Mesenchymal stem cell (in vitro differentiated cells and primary cell): Measurements from ENCODE around the gene HAUS3.

ENCODE experiments used
- DNase-seq: peaks from one replicate; pipeline ENCODE4 v3.0.0-alpha.2; 2013
- H2AFZ ChIP-seq: one replicate; pipeline ENCODE4 v1.6.1; 2013; ENCODE audit warnings: low read depth, mild to moderate bottlenecking, control low read depth, inconsistent platforms, low read length, moderate library complexity
- H2AK5ac ChIP-seq: 2 replicates; pipeline ENCODE4 v1.6.1; 2013; ENCODE audit warnings: low read length, moderate library complexity, mild to moderate bottlenecking, inconsistent platforms; ENCODE audit not compliant: severe bottlenecking
- H2BK120ac ChIP-seq: one replicate; pipeline ENCODE4 v1.6.1; 2013; ENCODE audit warnings: low read depth, mild to moderate bottlenecking, inconsistent platforms, low read length, moderate library complexity
- H2BK12ac ChIP-seq, 2 experiments: one replicate each; pipeline ENCODE4 v1.6.1; 2013; ENCODE audit warnings: inconsistent platforms in 2 of 2, low read length in 2 of 2, mild to moderate bottlenecking in 2 of 2, moderate library complexity in 2 of 2, control low read depth in 1 of 2
- H2BK15ac ChIP-seq: one replicate; pipeline ENCODE4 v1.6.1; 2013; ENCODE audit warnings: mild to moderate bottlenecking, low read depth, inconsistent platforms; ENCODE audit not compliant: poor library complexity, severe bottlenecking
- H2BK5ac ChIP-seq: 2 replicates; pipeline ENCODE4 v1.6.1; 2013; ENCODE audit warnings: low read depth, mild to moderate bottlenecking, low read length, control low read depth, inconsistent platforms; ENCODE audit not compliant: poor library complexity, severe bottlenecking
- H3K14ac ChIP-seq, 2 experiments: one replicate each; pipeline ENCODE4 v1.6.1; 2013; ENCODE audit warnings: inconsistent platforms in 2 of 2, low read length in 2 of 2, control low read depth in 1 of 2, mild to moderate bottlenecking in 1 of 2, moderate library complexity in 1 of 2
- H3K18ac ChIP-seq, 2 experiments: one replicate each; pipeline ENCODE4 v1.6.1; 2013; ENCODE audit warnings: inconsistent platforms in 2 of 2, low read length in 2 of 2, control low read depth in 1 of 2, low read depth in 1 of 2, mild to moderate bottlenecking in 1 of 2
- H3K23ac ChIP-seq, 2 experiments: one replicate each; pipeline ENCODE4 v1.6.1; 2013; ENCODE audit warnings: inconsistent platforms in 2 of 2, low read length in 2 of 2, mild to moderate bottlenecking in 2 of 2, moderate library complexity in 2 of 2, control low read depth in 1 of 2
- H3K27ac ChIP-seq: 2 replicates; pipeline ENCODE4 v1.5.1; 2013; ENCODE audit warnings: mild to moderate bottlenecking, moderate library complexity, low read length, control low read depth, inconsistent platforms; ENCODE audit not compliant: poor library complexity, severe bottlenecking
- H3K27me3 ChIP-seq, 2 experiments: 2 replicates each; pipeline versions ENCODE4 v1.6.1 to v1.7.0; 2013; ENCODE audit warnings: low read length in 2 of 2, mild to moderate bottlenecking in 2 of 2, moderate library complexity in 2 of 2, control low read depth in 1 of 2, inconsistent platforms in 1 of 2; ENCODE audit not compliant: control insufficient read depth in 1 of 2, insufficient read depth in 1 of 2
- H3K36me3 ChIP-seq, 2 experiments: 2 replicates each; pipeline versions ENCODE4 v1.6.1 to v1.7.0; 2013; ENCODE audit warnings: low read length in 2 of 2, control low read depth in 1 of 2, inconsistent platforms in 1 of 2, low read depth in 1 of 2, mild to moderate bottlenecking in 1 of 2; ENCODE audit not compliant: insufficient read depth in 2 of 2, control insufficient read depth in 1 of 2
- H3K4ac ChIP-seq, 2 experiments: one replicate each; pipeline ENCODE4 v1.6.1; 2013; ENCODE audit warnings: inconsistent platforms in 2 of 2, low read length in 2 of 2, mild to moderate bottlenecking in 2 of 2, moderate library complexity in 2 of 2, control low read depth in 1 of 2, low read depth in 1 of 2
- H3K4me1 ChIP-seq: 2 replicates; pipeline ENCODE4 v1.6.1; 2013; ENCODE audit warnings: low read depth, low read length, control low read depth; ENCODE audit not compliant: control insufficient read depth, insufficient read depth
- H3K4me2 ChIP-seq: 2 replicates; pipeline ENCODE4 v1.6.1; 2013; ENCODE audit warnings: low read length, mild to moderate bottlenecking, inconsistent platforms; ENCODE audit not compliant: poor library complexity, severe bottlenecking
- H3K4me3 ChIP-seq, 2 experiments: 2 replicates each; pipeline versions ENCODE4 v1.5.1 to v1.7.0; 2013; ENCODE audit warnings: low read length in 2 of 2, mild to moderate bottlenecking in 2 of 2, control low read depth in 1 of 2, low read depth in 1 of 2; ENCODE audit not compliant: insufficient read depth in 1 of 2
- H3K79me1 ChIP-seq: replicated peaks from 2 replicates; pipeline ENCODE4 v1.6.1; 2013; ENCODE audit warnings: mild to moderate bottlenecking, control low read depth, low read length, inconsistent platforms; ENCODE audit not compliant: poor library complexity, severe bottlenecking
- H3K9ac ChIP-seq: 2 replicates; pipeline ENCODE4 v1.7.0; 2013; ENCODE audit warnings: mild to moderate bottlenecking, low read length, moderate library complexity
- H3K9me3 ChIP-seq: 2 replicates; pipeline ENCODE4 v1.7.0; 2013; ENCODE audit warnings: mild to moderate bottlenecking, low read length; ENCODE audit not compliant: control insufficient read depth
- H4K8ac ChIP-seq: one replicate; pipeline ENCODE4 v1.6.1; 2013; ENCODE audit warnings: inconsistent platforms, mild to moderate bottlenecking, low read length, moderate library complexity
- H4K91ac ChIP-seq: one replicate; pipeline ENCODE4 v1.6.1; 2013; ENCODE audit warnings: mild to moderate bottlenecking, low read length, inconsistent platforms
- WGBS: methylation state at CpG from one replicate; pipeline ENCODE4 v1.1.7; 2013; ENCODE audit warnings: mixed read lengths; 5-methylcytosine and 5-hydroxymethylcytosine counted together

HAUS3 gene

DNA sequence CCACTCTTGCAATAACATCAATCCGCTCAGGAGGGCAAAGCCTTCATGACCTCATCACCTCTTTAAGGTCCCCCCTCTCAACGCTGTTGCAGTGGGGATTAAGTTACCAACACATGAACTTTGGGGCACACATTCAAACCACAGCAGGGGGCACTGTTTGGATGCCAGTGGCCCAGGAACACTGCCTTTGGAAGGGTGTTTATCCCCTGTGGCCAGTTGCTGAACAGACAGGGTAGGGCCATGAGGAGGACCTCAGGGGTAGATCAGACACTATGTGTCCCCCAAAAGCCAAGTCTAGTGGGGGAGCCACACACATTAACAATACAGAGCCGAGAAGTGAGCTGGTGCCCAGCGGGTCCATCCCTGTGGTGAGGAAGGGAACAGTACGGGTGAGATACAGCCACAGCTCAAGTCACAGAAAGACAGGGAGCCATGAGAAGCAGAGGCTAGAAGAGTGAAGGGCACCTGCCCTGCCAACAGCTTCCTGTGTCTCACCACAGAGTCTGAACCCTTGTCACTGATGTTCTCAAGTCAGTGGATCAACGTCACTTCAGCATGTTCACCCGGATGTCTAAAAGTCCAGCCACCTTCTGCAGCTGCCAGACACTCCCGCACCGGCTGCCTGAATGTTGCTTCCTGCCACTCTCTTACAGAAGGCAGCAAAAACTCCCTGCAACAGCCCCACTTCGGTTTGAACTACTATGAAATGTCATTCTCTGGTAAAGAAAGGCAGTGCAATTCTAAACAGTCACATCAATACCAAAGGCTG is 39.8 kb upstream of the HAUS3 start:
- Histone ChIP-seq H3K9ac (no peak overlapping the region), H3K4me2 (no peak overlapping the region), H4K91ac (no peak overlapping the region), H2AK5ac (no peak overlapping the region), H2BK12ac (no peak overlapping the region), H3K27ac (no peak overlapping the region), H3K4ac (no peak overlapping the region), H3K4me3 (no peak overlapping the region), H4K8ac (no peak overlapping the region), H3K23ac (no peak overlapping the region), H3K14ac (no peak overlapping the region), H3K9me3 (no peaks in the 10 kb centered on the region), H2BK120ac (no peak overlapping the region), H3K4me1 (peaks cover 2% of the 10 kb centered on the region), H2BK15ac (no peak overlapping the region), H3K79me1 (peaks cover 14% of the 10 kb centered on the region), H3K18ac (no peak overlapping the region), H3K36me3 (peaks cover 0 to 48% of the 10 kb centered on the region in 2 experiments), H3K27me3 (no peaks in the 10 kb centered on the region), H2AFZ (no peak overlapping the region), H2BK5ac (no peak overlapping the region)
- no peak for DNase-seq
- WGBS: 88% methylated on average over 10 of the region's 10 CpGs

- no peak overlapping the region for H2AK5ac ChIP-seq
- no peak overlapping the region for H3K4me3 ChIP-seq
- peaks cover 16% of the 10 kb centered on the region for H3K79me1 ChIP-seq
- peaks cover 2% of the 10 kb centered on the region for H3K4me1 ChIP-seq
- 89% methylated on average over 12 of the region's 13 CpGs for WGBS
- no peak overlapping the region for H3K23ac ChIP-seq
- H4K8ac ChIP-seq: no peak overlapping the region
- H3K4ac ChIP-seq: no peak overlapping the region
- H3K27ac ChIP-seq: no peak overlapping the region
- no peak overlapping the region for H3K9ac ChIP-seq
- no peak overlapping the region for H3K18ac ChIP-seq
- no peak overlapping the region for H2BK15ac ChIP-seq
- no peak overlapping the region for H3K14ac ChIP-seq
- no peak overlapping the region for H2BK12ac ChIP-seq
- H2BK120ac ChIP-seq: no peak overlapping the region
- DNase-seq: no peak
- peaks cover 0 to 47% of the 10 kb centered on the region in 2 experiments for H3K36me3 ChIP-seq
- no peak overlapping the region for H2BK5ac ChIP-seq
- no peak overlapping the region for H4K91ac ChIP-seq
- H3K9me3 ChIP-seq: no peaks in the 10 kb centered on the region
- no peak overlapping the region for H2AFZ ChIP-seq
- H3K27me3 ChIP-seq: no peaks in the 10 kb centered on the region
- no peak overlapping the region for H3K4me2 ChIP-seq
Observed at GRCh38 chr4:2280531-2281300, 38.8 kb upstream of the HAUS3 start.

- Histone ChIP-seq H3K18ac (no peak overlapping the region), H2AFZ (no peak overlapping the region), H3K4ac (no peak overlapping the region), H3K79me1 (peaks cover 18% of the 10 kb centered on the region), H3K9me3 (no peaks in the 10 kb centered on the region), H3K36me3 (peaks cover 0 to 34% of the 10 kb centered on the region in 2 experiments), H2BK15ac (no peak overlapping the region), H3K4me3 (no peak overlapping the region), H2AK5ac (no peak overlapping the region), H4K91ac (no peak overlapping the region), H3K14ac (no peak overlapping the region), H2BK5ac (no peak overlapping the region), H3K27ac (no peak overlapping the region), H3K4me2 (no peak overlapping the region), H3K23ac (no peak overlapping the region), H2BK12ac (no peak overlapping the region), H2BK120ac (no peak overlapping the region), H3K4me1 (peaks cover 8% of the 10 kb centered on the region), H3K27me3 (no peaks in the 10 kb centered on the region), H3K9ac (no peak overlapping the region), H4K8ac (no peak overlapping the region)
- no peak for DNase-seq
- WGBS: 97% methylated on average over 9 of the region's 9 CpGs
Observed at GRCh38 chr4:2277956-2278355, 36.0 kb upstream of the HAUS3 start.

DNA sequence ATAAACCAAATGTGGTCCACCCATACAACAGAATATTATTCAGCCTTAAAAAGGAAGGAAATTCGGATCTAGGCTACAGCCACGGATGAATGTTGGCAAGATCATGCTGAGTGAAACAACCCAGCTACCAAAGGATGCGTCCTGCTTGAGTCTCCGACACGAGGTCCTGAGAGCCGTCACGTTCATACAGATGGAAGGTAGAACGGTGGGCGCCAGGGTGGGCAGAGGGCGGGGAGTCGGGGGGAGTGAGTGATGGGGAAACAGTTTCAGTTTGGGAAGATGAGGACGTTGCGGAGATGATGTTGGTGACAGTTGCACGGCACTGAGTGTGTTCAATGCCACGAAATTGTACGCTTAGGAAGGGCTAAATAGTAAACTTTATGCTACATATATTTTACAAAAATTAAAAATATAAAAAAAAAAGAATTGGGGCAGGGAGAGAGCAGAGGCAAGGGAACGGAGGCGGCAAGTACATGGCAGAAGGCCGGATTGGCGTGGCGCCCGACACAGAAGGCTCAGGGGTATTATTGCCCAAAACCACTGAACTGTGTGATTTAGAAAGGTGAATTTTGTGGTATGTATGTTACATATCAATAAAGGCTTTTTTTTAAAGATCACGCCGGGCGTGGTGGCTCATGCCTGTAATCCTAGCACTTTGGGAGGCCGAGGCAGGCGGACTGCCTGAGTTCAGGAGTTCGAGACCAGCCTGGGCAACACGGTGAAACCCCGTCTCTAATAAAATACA is 34.8 kb upstream of the HAUS3 start:
- Histone ChIP-seq H3K18ac (no peak overlapping the region), H3K4ac (no peak overlapping the region), H3K27me3 (no peaks in the 10 kb centered on the region), H3K36me3 (peaks cover 0 to 42% of the 10 kb centered on the region in 2 experiments), H3K4me1 (peaks cover 7% of the 10 kb centered on the region), H2BK120ac (no peak overlapping the region), H2AFZ (no peak overlapping the region), H3K9ac (no peak overlapping the region), H4K91ac (no peak overlapping the region), H3K23ac (no peak overlapping the region), H2BK5ac (no peak overlapping the region), H3K79me1 (peaks cover 15% of the 10 kb centered on the region), H2BK12ac (no peak overlapping the region), H4K8ac (no peak overlapping the region), H3K9me3 (no peaks in the 10 kb centered on the region), H2BK15ac (no peak overlapping the region), H3K4me2 (no peak overlapping the region), H2AK5ac (no peak overlapping the region), H3K14ac (no peak overlapping the region), H3K4me3 (no peak overlapping the region), H3K27ac (no peak overlapping the region)
- no peak for DNase-seq
- 95% methylated on average over 25 of the region's 30 CpGs for WGBS
